Measurements from ENCODE around the gene NKD2. TPM values are rescaled to one million over a fixed set of nuclear protein-coding genes. Genes with fewer than 3 reads are reported as not detected.
"Not testable (repeated sequence)": the region's sequence is repeated elsewhere in the genome, so short reads cannot be mapped to it uniquely, and the experiment has no call there.

Gene NKD2
- polyA plus RNA-seq, 2 of the 4 experiments (the other 2 are of a cell fraction): 1.2 to 4.2 TPM

DNA sequence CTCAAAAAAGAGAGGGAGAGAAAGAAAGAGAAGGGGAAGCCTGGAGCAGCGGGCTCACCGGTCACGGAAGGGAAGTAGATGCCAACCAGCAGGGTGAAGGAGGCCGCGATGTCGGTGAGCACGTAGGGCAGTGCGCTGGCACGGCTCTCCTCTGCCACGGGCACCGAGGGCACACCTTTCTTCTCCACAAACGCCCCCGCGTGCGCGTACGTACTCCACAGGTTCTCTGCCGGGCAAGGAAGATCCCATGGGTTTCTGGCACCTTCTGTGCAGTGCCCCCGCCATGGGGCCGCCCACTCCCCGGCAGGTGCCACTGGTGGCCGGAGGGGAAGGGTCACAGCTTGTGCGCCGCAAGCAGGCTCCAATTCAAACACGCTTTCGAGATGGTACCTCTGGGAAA, 72.9 kb downstream of the NKD2 start:
- H3K4me1 ChIP-seq: no peaks in the 10 kb centered on the region
- POLR2A ChIA-PET: no interaction called here
- H3K4me2 ChIP-seq: no peak overlapping the region
- no peaks in the 10 kb centered on the region for H3K9me3 ChIP-seq
- FAIRE-seq (no peak), ATAC-seq (no peak), DNase-seq (ENCODE audit: low read depth in 1 of 2, low spot score in 1 of 2) (no peak)
- H3K27ac ChIP-seq: no peak overlapping the region
- H3K4me3 ChIP-seq: no peak overlapping the region
- 95% methylated on average over 26 of the region's 26 CpGs for WGBS (ENCODE audit: missing lambda C conversion rate)
- no peak for TF ChIP-seq MAZ (IDR thresholded peaks at IDR 0.05; ENCODE audit: borderline replicate concordance, low read depth, low read length)
- no peak for TF ChIP-seq ESRRA (IDR thresholded peaks at IDR 0.05; ENCODE audit: borderline replicate concordance, low read length)
- TF ChIP-seq HDAC2 (IDR thresholded peaks at IDR 0.05): no peak
- CTCF ChIA-PET: no interaction called here

GRCh38 chr5:1083026-1083425, 74.4 kb downstream of the NKD2 start:
- H3K9me3 ChIP-seq; ATAC-seq; H3K4me2 ChIP-seq; H3K4me1 ChIP-seq; H3K27ac ChIP-seq; DNase-seq (ENCODE audit: low read depth in 1 of 2, low spot score in 1 of 2); POLR2A ChIA-PET; H3K4me3 ChIP-seq; FAIRE-seq; CTCF ChIA-PET: not testable (repeated sequence)
- 74% methylated on average over 15 of the region's 15 CpGs for WGBS (ENCODE audit: missing lambda C conversion rate)

GRCh38 chr5:1083823-1084605, 75.4 kb downstream of the NKD2 start:
- no peak overlapping the region for H3K4me3 ChIP-seq
- H3K4me2 ChIP-seq: no peak overlapping the region
- 87% methylated on average over 38 of the region's 57 CpGs for WGBS (ENCODE audit: missing lambda C conversion rate)
- no peaks in the 10 kb centered on the region for H3K9me3 ChIP-seq
- ATAC-seq: no peak
- TF ChIP-seq KDM1A (IDR thresholded peaks at IDR 0.05; ENCODE audit: low read depth): no peak
- TF ChIP-seq RARB (CRISPR knock-in tag; IDR thresholded peaks at IDR 0.05): no peak
- no peak for TF ChIP-seq RAD21 (conservative IDR thresholded peaks at IDR 0.05 in 1 of 2, IDR thresholded peaks at IDR 0.05 in 1 of 2)
- no peak for TF ChIP-seq SMC3 (IDR thresholded peaks at IDR 0.05)
- no peak for TF ChIP-seq ATOH8 (CRISPR knock-in tag; IDR thresholded peaks at IDR 0.05; ENCODE audit: low read depth)
- TF ChIP-seq TFCP2L1 (CRISPR knock-in tag; IDR thresholded peaks at IDR 0.05): no peak
- TF ChIP-seq EHF (CRISPR knock-in tag; IDR thresholded peaks at IDR 0.05): no peak
- TF ChIP-seq POLR2A (IDR thresholded peaks at IDR 0.05; ENCODE audit: low read length): no peak
- no peak for TF ChIP-seq NPAS2 (CRISPR knock-in tag; IDR thresholded peaks at IDR 0.05; ENCODE audit: borderline replicate concordance)
- no peak for TF ChIP-seq PBX3 (IDR thresholded peaks at IDR 0.05)
- no peak for TF ChIP-seq EP300 (IDR thresholded peaks at IDR 0.05)
- no peak for TF ChIP-seq CEBPB (IDR thresholded peaks at IDR 0.05)
- no peak for TF ChIP-seq ZSCAN20 (CRISPR knock-in tag; IDR thresholded peaks at IDR 0.05)
- TF ChIP-seq, protein P1, sequence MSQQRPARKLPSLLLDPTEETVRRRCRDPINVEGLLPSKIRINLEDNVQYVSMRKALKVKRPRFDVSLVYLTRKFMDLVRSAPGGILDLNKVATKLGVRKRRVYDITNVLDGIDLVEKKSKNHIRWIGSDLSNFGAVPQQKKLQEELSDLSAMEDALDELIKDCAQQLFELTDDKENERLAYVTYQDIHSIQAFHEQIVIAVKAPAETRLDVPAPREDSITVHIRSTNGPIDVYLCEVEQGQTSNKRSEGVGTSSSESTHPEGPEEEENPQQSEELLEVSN (IDR thresholded peaks at IDR 0.05; ENCODE audit: borderline replicate concordance, low read depth): no peak
- no peak for TF ChIP-seq JUN (IDR thresholded peaks at IDR 0.05)
- ChIA-PET CTCF (interaction anchor here (1.5 kb wide), 2 partner anchors 18 to 84 kb away, joined by 3 read pairs; no protein-coding TSS in a partner anchor), POLR2A (no interaction called here)
- no peak for FAIRE-seq
- DNase-seq (ENCODE audit: low read depth in 1 of 2, low spot score in 1 of 2): no peak
- no peak overlapping the region for H3K27ac ChIP-seq
- H3K4me1 ChIP-seq: no peaks in the 10 kb centered on the region

GRCh38 chr5:1085391-1085790, 76.8 kb downstream of the NKD2 start:
- CTCF ChIA-PET: interaction anchor here (1.5 kb wide), 2 partner anchors 19 to 82 kb away, joined by 3 read pairs; no protein-coding TSS in a partner anchor
- POLR2A ChIA-PET: no interaction called here

More at GRCh38 chr5:1085391-1085790, 76.8 kb downstream of the NKD2 start:
- no peak overlapping the region for H3K4me2 ChIP-seq
- TF ChIP-seq, protein P2, sequence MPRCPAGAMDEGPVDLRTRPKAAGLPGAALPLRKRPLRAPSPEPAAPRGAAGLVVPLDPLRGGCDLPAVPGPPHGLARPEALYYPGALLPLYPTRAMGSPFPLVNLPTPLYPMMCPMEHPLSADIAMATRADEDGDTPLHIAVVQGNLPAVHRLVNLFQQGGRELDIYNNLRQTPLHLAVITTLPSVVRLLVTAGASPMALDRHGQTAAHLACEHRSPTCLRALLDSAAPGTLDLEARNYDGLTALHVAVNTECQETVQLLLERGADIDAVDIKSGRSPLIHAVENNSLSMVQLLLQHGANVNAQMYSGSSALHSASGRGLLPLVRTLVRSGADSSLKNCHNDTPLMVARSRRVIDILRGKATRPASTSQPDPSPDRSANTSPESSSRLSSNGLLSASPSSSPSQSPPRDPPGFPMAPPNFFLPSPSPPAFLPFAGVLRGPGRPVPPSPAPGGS (IDR thresholded peaks at IDR 0.05): no peak
- TF ChIP-seq ESRRA (IDR thresholded peaks at IDR 0.05; ENCODE audit: borderline replicate concordance, low read length) (no peak), PBX3 (IDR thresholded peaks at IDR 0.05) (no peak), BHLHE40 (IDR thresholded peaks at IDR 0.05; ENCODE audit: low read depth, low read length) (no peak), MAZ (IDR thresholded peaks at IDR 0.05; ENCODE audit: borderline replicate concordance, low read depth, low read length) (no peak), FOSB (CRISPR knock-in tag; IDR thresholded peaks at IDR 0.05) (no peak)
- TF ChIP-seq, protein P3, sequence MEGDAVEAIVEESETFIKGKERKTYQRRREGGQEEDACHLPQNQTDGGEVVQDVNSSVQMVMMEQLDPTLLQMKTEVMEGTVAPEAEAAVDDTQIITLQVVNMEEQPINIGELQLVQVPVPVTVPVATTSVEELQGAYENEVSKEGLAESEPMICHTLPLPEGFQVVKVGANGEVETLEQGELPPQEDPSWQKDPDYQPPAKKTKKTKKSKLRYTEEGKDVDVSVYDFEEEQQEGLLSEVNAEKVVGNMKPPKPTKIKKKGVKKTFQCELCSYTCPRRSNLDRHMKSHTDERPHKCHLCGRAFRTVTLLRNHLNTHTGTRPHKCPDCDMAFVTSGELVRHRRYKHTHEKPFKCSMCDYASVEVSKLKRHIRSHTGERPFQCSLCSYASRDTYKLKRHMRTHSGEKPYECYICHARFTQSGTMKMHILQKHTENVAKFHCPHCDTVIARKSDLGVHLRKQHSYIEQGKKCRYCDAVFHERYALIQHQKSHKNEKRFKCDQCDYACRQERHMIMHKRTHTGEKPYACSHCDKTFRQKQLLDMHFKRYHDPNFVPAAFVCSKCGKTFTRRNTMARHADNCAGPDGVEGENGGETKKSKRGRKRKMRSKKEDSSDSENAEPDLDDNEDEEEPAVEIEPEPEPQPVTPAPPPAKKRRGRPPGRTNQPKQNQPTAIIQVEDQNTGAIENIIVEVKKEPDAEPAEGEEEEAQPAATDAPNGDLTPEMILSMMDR (IDR thresholded peaks at IDR 0.05): no peak
- no peaks in the 10 kb centered on the region for H3K9me3 ChIP-seq
- FAIRE-seq: no peak
- H3K4me3 ChIP-seq: no peak overlapping the region
- H3K27ac ChIP-seq: no peak overlapping the region
- no peak for DNase-seq (ENCODE audit: low read depth in 1 of 2, low spot score in 1 of 2)
- no peaks in the 10 kb centered on the region for H3K4me1 ChIP-seq
- no peak for ATAC-seq
- 97% methylated on average over 26 of the region's 39 CpGs for WGBS (ENCODE audit: missing lambda C conversion rate)

All from A549 (cell line).